H9 (cell line): Measurements from ENCODE around the gene STXBP6. TPM values are rescaled to one million over a fixed set of nuclear protein-coding genes. Genes with fewer than 3 reads are reported as not detected.

Source experiments
- DNase-seq: peaks from one replicate; pipeline ENCODE4 v3.0.0-alpha.2; 2017
- H2AFZ ChIP-seq: one replicate; pipeline ENCODE4 v1.6.1; 2013; ENCODE audit warnings: mild to moderate bottlenecking, low read length, control low read depth, moderate library complexity
- H2AK5ac ChIP-seq: 2 replicates; pipeline ENCODE4 v1.6.1; 2013; ENCODE audit warnings: low read length, control low read depth, mixed read lengths; ENCODE audit not compliant: insufficient read length
- H2BK120ac ChIP-seq: one replicate; pipeline ENCODE4 v1.6.1; 2013; ENCODE audit warnings: low read depth, mild to moderate bottlenecking, low read length, control low read depth, inconsistent platforms; ENCODE audit not compliant: poor library complexity, severe bottlenecking
- H2BK12ac ChIP-seq: 2 replicates; pipeline ENCODE4 v1.6.1; 2013; ENCODE audit warnings: low read length, control low read depth, mixed read lengths, low read depth; ENCODE audit not compliant: insufficient read length
- H2BK15ac ChIP-seq: 2 replicates; pipeline ENCODE4 v1.6.1; 2013; ENCODE audit warnings: low read depth, low read length, control low read depth
- H2BK20ac ChIP-seq: one replicate; pipeline ENCODE4 v1.6.1; 2013; ENCODE audit warnings: low read depth, mild to moderate bottlenecking, low read length, control low read depth, inconsistent platforms; ENCODE audit not compliant: poor library complexity, severe bottlenecking
- H2BK5ac ChIP-seq: 2 replicates; pipeline ENCODE4 v1.6.1; 2013; ENCODE audit warnings: low read length, control low read depth, mixed read lengths; ENCODE audit not compliant: insufficient read length
- H3K14ac ChIP-seq: 2 replicates; pipeline ENCODE4 v1.6.1; 2013; ENCODE audit warnings: low read length, control low read depth; ENCODE audit not compliant: insufficient read depth
- H3K18ac ChIP-seq: 2 replicates; pipeline ENCODE4 v1.6.1; 2013; ENCODE audit warnings: low read depth, mild to moderate bottlenecking, mixed read lengths, low read length, control low read depth; ENCODE audit not compliant: insufficient read length
- H3K23ac ChIP-seq: 2 replicates; pipeline ENCODE4 v1.6.1; 2013; ENCODE audit warnings: low read length, control low read depth, mixed read lengths, low read depth; ENCODE audit not compliant: insufficient read length
- H3K23me2 ChIP-seq: 2 replicates; pipeline ENCODE4 v1.6.1; 2013; ENCODE audit warnings: low read depth, mild to moderate bottlenecking, mixed read lengths, low read length, control low read depth; ENCODE audit not compliant: insufficient read length, poor library complexity, severe bottlenecking
- H3K27ac ChIP-seq: 2 replicates; pipeline ENCODE4 v1.5.1; 2013; ENCODE audit warnings: low read length, control low read depth, mixed read lengths, low read depth; ENCODE audit not compliant: insufficient read length
- H3K27me3 ChIP-seq: 2 replicates; pipeline ENCODE4 v1.6.1; 2013; ENCODE audit warnings: low read length, control low read depth, inconsistent platforms; ENCODE audit not compliant: insufficient read depth
- H3K4ac ChIP-seq: 2 replicates; pipeline ENCODE4 v1.6.1; 2013; ENCODE audit warnings: low read depth, mild to moderate bottlenecking, control low read depth, inconsistent platforms, low read length, moderate library complexity
- H3K4me1 ChIP-seq: 2 replicates; pipeline ENCODE4 v1.6.1; 2013; ENCODE audit warnings: low read length, control low read depth, inconsistent platforms; ENCODE audit not compliant: insufficient read depth
- H3K4me2 ChIP-seq: 2 replicates; pipeline ENCODE4 v1.6.1; 2013; ENCODE audit warnings: low read length, control low read depth, mixed read lengths; ENCODE audit not compliant: insufficient read length, insufficient read depth
- H3K56ac ChIP-seq: 2 replicates; pipeline ENCODE4 v1.6.1; 2013; ENCODE audit warnings: low read depth, mild to moderate bottlenecking, mixed read lengths, low read length, control low read depth; ENCODE audit not compliant: insufficient read length
- H3K79me1 ChIP-seq: 2 replicates; pipeline ENCODE4 v1.6.1; 2013; ENCODE audit warnings: low read depth, mild to moderate bottlenecking, moderate library complexity, low read length, control low read depth, inconsistent platforms; ENCODE audit not compliant: insufficient read depth, poor library complexity, severe bottlenecking
- H3K79me2 ChIP-seq: 2 replicates; pipeline ENCODE4 v1.6.1; 2013; ENCODE audit warnings: low read length, control low read depth, inconsistent platforms; ENCODE audit not compliant: insufficient read depth
- H3K9ac ChIP-seq: 2 replicates; pipeline ENCODE4 v1.6.1; 2013; ENCODE audit warnings: low read length, control low read depth, mixed read lengths; ENCODE audit not compliant: insufficient read length; ENCODE audit errors: extremely low read depth
- H3K9me3 ChIP-seq: one replicate; pipeline ENCODE4 v1.6.1; 2013; ENCODE audit warnings: low read depth, low read length, inconsistent platforms; ENCODE audit not compliant: control insufficient read depth
- H3T11ph ChIP-seq: one replicate; pipeline ENCODE4 v1.6.1; 2013; ENCODE audit warnings: mild to moderate bottlenecking, low read length, control low read depth, inconsistent platforms
- H4K20me1 ChIP-seq: one replicate; pipeline ENCODE4 v1.6.1; 2013; ENCODE audit not compliant: control insufficient read depth, insufficient read length, insufficient read depth
- H4K5ac ChIP-seq: 2 replicates; pipeline ENCODE4 v1.6.1; 2013; ENCODE audit warnings: low read depth, mild to moderate bottlenecking, mixed read lengths, low read length, control low read depth; ENCODE audit not compliant: insufficient read length
- H4K8ac ChIP-seq: replicated peaks from 2 replicates; pipeline ENCODE4 v1.6.1; 2013; ENCODE audit warnings: low read length, control low read depth, mixed read lengths, low read depth; ENCODE audit not compliant: insufficient read length
- H4K91ac ChIP-seq: 2 replicates; pipeline ENCODE4 v1.6.1; 2013; ENCODE audit warnings: low read depth, mild to moderate bottlenecking, moderate library complexity, mixed read lengths, low read length, control low read depth; ENCODE audit not compliant: insufficient read length
- H3K27ac Mint-ChIP-seq, 3 experiments: 2 replicates in 2 of 3; 3 replicates in 1 of 3; pipeline ENCODE4 v1.8.0; 2020 to 2021; ENCODE audit warnings: mixed read lengths in 3 of 3, mild to moderate bottlenecking in 1 of 3, moderate library complexity in 1 of 3
- H3K27me3 Mint-ChIP-seq: 2 replicates; pipeline ENCODE4 v1.8.0; 2021; ENCODE audit warnings: low read depth, mild to moderate bottlenecking, moderate library complexity, mixed read lengths
- H3K36me3 Mint-ChIP-seq, 3 experiments: 2 replicates in 2 of 3; 3 replicates in 1 of 3; pipeline ENCODE4 v1.8.0; 2020 to 2021; ENCODE audit warnings: low read depth in 3 of 3, mixed read lengths in 3 of 3; ENCODE audit not compliant: insufficient read depth in 1 of 3
- H3K4me1 Mint-ChIP-seq, 2 experiments: 2 replicates each; pipeline ENCODE4 v1.8.0; 2020; ENCODE audit warnings: mixed read lengths in 2 of 2
- H3K4me3 Mint-ChIP-seq, 2 experiments: 2 replicates in 1 of 2; 3 replicates in 1 of 2; pipeline ENCODE4 v1.8.0; 2020 to 2021; ENCODE audit warnings: mild to moderate bottlenecking in 2 of 2, mixed read lengths in 2 of 2, moderate library complexity in 1 of 2
- H3K9me3 Mint-ChIP-seq, 2 experiments: 2 replicates in 1 of 2; 3 replicates in 1 of 2; pipeline ENCODE4 v1.8.0; 2020; ENCODE audit warnings: mild to moderate bottlenecking in 2 of 2, mixed read lengths in 2 of 2, moderate library complexity in 1 of 2
- CTCF ChIP-seq: fragments of 200-600 bp; sonication (generic); conservative IDR thresholded peaks from 3 replicates; pipeline ENCODE4 v1.8.0; 2021; ENCODE audit warnings: antibody characterized with exemption, mild to moderate bottlenecking
- WGBS: extraction: QIAGEN DNeasy Blood & Tissue Kit; methylation state at CpG from one replicate; pipeline ENCODE4 v1.1.7; 2013; ENCODE audit warnings: missing lambda C conversion rate, low lambda C conversion rate, mixed read lengths; ENCODE audit not compliant: insufficient read length; ENCODE audit errors: extremely low coverage; 5-methylcytosine and 5-hydroxymethylcytosine counted together
- total RNA-seq: library from RNA; stranded (reverse); gene quantifications from 2 replicates; pipeline ENCODE4 v1.2.1, GENCODE V29; 2021

The STXBP6 gene
- total RNA-seq, 1 experiment from 2014 or later: 3.6 TPM

- Histone ChIP-seq H3K14ac (no peak overlapping the region), H3K9me3 (no peaks in the 10 kb centered on the region), H4K5ac (no peak overlapping the region), H3K4me1 (no peaks in the 10 kb centered on the region), H3K79me2 (no peaks in the 10 kb centered on the region), H3K56ac (no peak overlapping the region), H4K8ac (no peak overlapping the region), H2BK5ac (no peak overlapping the region), H3K79me1 (no peaks in the 10 kb centered on the region), H3K4me2 (no peak overlapping the region), H3K27ac (no peak overlapping the region), H3K27me3 (no peaks in the 10 kb centered on the region), H2AK5ac (no peak overlapping the region), H3K4ac (no peak overlapping the region), H2BK12ac (no peak overlapping the region), H2BK15ac (no peak overlapping the region), H2AFZ (no peak overlapping the region), H4K91ac (no peak overlapping the region), H3K23ac (no peak overlapping the region), H3K23me2 (no peaks in the 10 kb centered on the region), H3T11ph (no peak overlapping the region), H2BK20ac (no peak overlapping the region), H4K20me1 (no peaks in the 10 kb centered on the region), H3K18ac (no peak overlapping the region), H3K9ac (no peak overlapping the region), H2BK120ac (no peak overlapping the region)
- Mint-ChIP-seq H3K4me3 (no peak overlapping the region), H3K9me3 (no peaks in the 10 kb centered on the region), H3K4me1 (no peaks in the 10 kb centered on the region), H3K27me3 (no peaks in the 10 kb centered on the region), H3K36me3 (no peaks in the 10 kb centered on the region), H3K27ac (no peak overlapping the region)
- no CpG with 5 or more reads among the region's 2 CpGs for WGBS
- no peak for TF ChIP-seq CTCF
- no peak for DNase-seq
Observed at GRCh38 chr14:24829862-24830261, 220.1 kb downstream of the STXBP6 start.
